ENCODE results near the gene USP3.

GRCh38 chr15:63503739-63504246 lies 600 bp upstream of the USP3 start:
- TF ChIP-seq, protein P1, sequence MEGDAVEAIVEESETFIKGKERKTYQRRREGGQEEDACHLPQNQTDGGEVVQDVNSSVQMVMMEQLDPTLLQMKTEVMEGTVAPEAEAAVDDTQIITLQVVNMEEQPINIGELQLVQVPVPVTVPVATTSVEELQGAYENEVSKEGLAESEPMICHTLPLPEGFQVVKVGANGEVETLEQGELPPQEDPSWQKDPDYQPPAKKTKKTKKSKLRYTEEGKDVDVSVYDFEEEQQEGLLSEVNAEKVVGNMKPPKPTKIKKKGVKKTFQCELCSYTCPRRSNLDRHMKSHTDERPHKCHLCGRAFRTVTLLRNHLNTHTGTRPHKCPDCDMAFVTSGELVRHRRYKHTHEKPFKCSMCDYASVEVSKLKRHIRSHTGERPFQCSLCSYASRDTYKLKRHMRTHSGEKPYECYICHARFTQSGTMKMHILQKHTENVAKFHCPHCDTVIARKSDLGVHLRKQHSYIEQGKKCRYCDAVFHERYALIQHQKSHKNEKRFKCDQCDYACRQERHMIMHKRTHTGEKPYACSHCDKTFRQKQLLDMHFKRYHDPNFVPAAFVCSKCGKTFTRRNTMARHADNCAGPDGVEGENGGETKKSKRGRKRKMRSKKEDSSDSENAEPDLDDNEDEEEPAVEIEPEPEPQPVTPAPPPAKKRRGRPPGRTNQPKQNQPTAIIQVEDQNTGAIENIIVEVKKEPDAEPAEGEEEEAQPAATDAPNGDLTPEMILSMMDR (IDR thresholded peaks at IDR 0.05): peak in 1 of 3 experiments; percentile 5
- peak in 1 of 2 donors; percentile 4 for TF ChIP-seq POLR2AphosphoS5 (IDR thresholded peaks at IDR 0.05; ENCODE audit: insufficient read depth in 1 of 2, low read depth in 1 of 2)
